Measurements from ENCODE around the gene ZNF474.
A peak's percentile ranks its signal among the peaks of the same experiment; 100 is the strongest.

ZNF474 gene

DNA sequence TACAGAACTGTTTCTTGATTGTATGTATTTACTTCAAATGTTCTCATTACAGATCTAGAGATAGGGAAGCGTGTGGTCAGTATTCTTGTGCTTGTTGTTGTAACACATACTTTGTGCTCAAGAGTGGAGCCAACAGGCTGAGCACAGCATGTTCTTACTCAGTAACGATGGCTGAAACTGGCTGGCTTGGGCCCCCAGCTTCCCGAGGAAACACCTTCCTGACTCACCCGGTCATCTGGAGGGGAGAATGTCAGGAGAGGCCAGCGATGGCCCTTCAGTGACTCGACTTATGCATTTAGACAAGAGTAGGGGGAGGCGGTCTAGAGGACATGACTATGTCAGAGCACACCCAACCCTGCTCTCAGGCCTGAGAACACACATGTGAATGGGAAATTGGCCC, 25.6 kb downstream of the ZNF474 start:
- no peak for DNase-seq

DNA sequence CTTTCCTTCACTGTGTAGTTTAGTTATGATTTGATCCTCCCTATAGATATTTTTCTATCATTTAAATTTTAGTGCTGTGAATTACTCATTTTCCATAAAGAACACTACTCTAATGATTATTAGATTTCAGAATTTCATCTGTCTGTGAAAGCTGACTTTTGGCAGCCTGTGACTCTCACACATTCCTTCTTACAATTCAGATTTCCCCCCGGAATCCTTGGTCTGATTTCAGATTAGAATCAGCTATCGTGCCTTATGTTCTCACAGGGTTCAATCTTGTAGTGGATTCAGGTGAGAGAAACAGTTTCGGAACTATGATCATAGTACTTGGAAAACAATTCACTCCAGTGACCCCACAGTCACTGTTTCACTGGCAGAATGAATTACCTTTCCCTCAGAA, 26.2 kb downstream of the ZNF474 start:
- no peak for DNase-seq

DNA sequence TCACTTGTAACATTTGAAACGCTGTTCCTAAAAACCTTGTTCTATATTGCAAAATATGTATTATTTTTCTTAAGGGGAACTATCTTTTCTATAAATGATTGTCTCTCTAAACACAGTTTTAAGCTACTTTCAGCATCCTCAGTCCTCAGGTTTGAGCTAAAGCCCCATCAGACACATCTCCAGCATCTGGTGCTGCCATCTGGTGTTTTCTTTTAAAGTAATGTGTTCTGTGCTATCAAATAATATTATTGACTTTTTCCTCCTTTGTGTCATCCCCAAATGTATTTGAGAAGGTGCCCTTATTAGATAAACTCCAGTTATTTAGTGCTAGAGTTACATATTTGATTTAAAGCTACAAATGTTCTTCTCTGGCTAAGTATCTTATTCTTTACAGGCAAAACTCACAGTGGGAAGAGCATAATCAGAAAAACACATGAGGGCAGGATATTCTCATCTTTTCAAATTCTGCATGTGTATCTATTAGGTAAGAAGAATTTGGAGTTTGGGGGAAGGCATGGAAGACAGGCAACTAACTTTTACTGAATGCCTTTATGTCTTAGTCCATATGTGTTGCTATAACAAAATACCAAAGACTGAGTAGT, 27.5 kb downstream of the ZNF474 start:
- peak in 1 of 2 experiments; percentile 25 for DNase-seq

DNA sequence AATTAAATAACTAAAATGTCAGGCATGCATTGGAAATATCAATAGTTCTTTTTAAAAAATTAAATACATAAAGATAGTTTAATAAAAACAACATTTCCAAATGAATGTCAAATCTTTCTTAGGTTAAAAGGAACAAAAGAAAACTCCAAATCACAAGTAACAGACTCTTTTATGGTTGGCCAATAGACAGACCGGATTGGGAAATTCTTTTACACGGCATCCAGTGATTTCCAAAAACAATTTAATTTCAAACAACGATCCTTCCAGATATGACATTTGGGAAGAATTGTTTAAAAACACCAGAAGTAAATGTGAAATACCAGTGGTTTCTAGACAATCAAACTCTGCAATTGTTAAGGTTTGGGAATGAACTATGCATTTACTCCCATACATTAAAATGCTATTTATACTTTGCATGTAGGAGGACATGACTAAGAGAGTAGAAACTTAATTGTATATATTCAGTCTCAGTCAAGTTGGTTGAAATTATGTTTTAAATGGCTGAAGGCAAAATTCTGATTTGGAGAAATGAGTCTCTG, 32.8 kb downstream of the ZNF474 start:
- no peak for DNase-seq

DNA sequence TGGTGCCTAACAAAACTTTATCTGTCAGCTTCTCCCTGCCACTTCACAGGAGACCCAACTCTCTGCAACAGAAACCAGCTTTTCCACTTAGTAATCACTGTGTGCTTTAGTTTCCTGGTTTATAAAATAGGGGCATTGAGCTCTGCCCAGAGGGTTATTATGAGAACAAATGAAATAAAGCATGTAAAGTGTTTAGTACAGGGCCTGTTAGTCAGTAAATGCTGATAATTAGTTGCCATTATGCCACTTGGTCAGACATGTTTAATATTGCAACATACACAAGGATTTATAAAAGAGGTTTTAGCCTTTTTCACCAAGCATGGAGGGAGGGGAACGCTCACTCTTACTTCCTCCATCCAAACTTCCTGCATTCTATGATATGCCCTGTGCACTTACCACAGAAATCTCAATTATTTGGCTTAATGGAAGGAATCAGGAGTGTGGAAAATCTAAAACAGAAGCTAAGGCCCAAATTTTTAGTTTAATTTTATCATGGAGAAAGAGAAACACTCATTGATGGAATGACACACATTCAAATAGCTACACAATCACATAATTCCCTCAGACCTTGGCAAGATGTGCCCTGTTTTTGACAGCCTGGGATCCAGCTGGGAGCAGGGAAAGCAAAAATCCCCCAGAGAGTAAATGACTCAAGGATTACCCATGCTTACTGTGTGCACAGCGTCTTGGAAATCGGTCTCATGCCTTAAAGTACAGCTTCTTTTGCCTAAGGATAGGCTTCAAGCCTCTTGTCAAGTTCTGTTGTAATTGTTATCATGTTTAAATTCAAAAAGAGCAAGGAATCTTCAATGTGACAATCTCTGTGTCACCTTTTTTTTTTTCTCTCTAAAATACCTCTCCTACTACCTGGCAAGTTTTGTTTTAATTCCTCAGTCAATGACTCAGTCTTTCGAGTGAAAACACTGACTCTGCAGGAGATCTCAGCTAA, 34.0 kb downstream of the ZNF474 start:
- no peak for DNase-seq

DNA sequence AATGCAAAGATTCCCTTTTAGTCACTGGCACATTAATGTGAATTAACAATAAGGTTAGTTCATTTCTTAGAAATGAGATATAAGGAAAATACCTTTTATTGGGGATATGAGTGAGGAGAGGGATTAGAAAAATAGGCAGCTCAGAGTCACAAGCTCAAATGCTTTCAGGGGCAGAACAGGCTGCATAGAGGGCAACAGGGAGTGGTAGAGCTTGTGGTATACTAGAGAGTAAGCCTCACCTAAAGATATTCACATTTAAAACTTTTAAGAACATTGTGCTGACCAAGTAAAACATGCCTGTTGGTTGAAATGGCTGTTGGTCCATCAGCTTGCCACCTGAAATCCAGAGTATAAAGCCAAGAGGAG, 34.7 kb downstream of the ZNF474 start:
- no peak for DNase-seq

DNA sequence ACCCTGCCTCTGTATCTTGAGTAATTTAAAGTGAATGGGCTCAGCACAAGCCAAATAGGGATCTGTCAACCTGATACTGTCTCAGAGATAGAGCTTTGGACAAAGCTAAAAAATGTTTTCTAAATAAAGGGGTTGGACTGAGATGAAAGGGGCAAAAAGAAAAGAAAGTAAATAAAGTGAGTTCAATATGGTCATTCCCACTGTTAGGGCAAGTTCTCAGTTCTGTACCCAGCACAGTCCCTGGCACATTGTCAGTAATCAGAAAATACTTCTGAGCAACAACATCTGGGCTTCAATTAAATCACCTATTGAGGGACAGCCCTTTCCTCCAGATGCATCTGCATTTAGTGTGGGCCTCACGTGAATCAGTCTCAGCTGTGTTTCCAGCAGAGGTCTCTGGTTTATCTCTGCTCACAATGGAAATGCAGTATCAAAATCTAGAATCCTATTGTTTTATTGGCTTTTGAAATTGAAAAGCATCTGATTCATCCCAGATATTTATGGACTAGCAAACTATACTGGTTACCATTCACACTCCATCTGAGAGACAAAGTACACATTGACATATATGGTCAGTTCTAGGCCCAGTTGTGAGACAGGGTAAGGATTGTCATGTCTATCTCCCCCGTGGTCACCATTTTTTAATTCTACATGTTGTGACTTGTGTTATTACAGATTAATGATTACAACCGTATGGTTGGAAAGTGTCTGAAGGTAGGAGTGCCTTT, 35.6 kb downstream of the ZNF474 start:
- no peak for DNase-seq

DNA sequence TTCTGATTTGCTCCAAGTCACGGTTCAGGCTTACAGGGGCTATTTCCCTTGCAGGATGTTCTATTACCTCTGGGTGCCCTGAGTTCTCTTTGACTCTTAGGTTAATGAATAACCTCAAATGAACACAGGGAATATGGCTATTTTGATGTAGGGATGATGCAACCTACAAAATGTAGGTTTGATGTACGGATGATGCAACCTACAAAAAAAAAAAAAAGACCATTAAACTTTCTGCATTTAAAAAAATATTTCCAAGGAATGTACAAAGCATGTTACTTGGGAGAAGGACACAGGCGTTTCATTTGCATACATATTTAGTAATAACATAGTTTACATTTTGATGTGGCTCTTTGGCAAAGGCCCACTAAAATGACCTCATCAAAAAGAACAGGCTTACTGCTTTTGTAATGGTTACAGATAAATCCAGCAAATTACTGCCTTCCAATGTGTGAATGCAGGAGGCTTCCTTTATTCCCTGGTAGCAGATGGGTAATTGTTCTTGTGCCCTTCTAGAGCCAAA, 36.3 kb downstream of the ZNF474 start:
- no peak for DNase-seq

DNA sequence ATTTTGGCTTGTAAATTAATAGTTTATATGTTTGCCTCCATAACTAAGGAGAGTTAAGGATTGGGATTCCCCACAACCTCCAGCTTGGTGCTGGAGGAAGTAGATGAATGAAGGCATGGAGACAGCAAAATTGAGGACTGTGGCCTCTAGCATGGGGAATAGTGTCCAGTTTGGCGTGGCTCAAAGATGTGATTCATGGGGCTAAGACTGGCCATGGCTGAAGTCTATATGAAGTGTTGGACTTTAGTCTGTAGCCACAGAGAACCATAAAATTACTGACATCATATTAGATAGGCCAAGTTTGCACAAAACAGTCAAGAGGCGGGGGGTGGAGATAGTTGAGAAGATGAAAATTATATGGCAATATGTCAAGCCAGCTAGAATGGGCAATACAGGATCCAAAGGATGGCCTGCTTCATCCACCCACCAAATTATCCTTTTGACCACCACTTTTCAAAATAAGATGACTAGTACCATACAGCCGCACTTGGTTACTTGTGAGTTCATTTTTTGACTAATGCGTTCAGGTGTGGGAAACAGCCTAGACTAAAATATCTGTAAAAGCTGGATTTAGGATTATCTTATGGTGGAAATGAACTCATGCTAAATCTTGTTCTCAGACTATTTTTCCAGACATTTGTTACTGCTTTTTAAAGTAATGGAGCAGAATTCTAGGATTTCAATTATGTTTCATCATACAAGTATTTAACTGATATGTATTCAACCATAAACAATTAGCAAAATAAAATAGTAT, 40.2 kb downstream of the ZNF474 start:
- no peak for DNase-seq

DNA sequence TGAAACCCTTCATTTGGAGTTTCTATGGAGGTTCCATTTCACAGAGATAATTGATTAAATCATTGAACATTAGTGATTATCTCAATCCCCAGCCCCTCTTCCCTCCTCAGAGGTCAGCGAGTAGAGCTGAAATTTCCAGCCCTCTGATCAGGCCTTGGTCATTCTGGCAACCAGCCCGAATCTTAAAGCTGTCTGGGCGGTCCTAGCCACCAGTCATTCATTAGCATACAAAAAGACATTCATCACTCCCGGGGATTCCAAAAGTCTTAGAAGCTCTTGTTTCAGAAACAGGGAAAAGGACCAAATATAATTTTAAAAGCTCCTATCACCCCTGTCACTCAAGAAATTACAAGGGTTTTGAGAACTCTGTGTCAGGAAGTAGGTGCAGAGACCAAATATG, 41.3 kb downstream of the ZNF474 start:
- DNase-seq = no peak

DNA sequence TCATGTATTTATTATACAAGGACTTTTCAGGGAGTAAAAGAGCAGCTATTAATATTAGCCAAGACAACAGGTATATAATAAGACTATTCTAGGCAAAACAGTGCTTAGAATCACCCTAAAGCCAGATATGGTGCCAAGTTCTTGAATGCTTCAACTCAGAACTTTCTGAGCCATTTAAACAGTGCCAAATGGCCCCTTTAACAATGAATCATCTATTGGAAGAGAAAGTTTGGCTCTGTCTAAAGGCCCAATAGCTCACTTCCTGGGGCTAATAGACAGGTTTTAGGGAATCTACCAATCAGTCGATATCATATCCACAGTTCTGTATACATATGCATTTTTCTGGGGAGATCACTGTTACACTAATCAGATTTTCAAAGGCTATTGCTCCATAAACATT, 42.9 kb downstream of the ZNF474 start:
- DNase-seq = no peak

DNA sequence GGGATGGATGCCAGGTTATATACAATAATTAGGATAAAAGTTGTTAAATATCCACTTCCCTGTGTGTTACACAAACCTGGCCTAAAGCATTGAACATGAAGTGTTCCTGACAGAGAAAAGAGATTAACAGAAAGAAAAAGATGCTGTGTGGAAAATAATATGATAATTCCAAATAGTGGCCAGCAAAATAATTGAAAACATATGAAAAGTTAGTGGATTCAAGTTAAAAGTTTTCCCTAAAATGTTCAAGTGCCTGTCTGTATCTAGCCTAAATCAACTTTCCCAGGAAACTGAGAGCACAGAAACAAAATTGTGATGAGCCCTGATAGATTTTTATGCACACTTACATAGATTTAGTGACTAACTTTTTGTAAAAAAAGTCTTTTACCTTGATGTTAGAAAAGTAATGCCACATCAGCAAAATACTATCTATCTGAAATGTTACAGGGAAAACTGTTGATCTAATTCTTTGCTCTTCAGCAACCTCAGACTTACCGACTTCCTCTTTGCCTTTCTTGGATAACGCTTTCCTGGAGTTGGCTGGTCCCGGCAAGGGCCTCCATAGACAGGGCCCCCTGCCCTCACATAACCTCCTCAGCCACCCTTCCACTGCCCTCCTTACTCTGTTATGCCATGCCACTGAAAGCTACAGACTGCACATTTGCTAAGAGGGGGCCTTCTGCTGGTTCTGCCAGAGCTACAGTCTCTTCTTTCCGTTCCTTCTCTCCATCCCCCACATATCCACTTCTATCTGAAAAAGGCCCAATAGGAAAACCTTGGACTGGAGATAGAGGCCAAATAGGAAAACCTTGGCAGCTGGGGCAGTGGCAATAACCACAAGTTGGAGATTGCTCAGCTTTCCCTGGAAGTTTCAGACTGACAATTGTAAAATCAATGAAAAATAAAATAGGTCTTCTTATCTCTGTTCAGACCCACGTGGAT, 44.4 kb downstream of the ZNF474 start:
- no peak for DNase-seq

DNA sequence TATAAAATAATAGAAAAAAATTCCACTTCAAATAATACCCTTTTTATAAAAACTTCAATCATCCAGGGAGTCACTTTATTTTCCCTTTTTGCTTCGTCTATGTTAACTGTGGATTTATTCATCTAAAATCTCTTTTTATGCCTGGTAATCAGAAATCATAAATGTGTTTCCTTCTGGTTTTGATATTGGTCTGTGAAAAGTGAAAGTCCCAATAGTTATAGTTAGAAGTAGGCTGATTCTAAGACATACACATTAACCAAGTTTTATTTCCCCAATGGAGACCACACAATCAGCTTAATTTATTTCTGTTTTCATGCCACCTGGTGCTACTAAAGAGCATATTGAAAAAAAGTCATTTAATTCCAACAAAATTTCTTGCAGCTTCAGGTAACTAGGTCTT, 45.7 kb downstream of the ZNF474 start:
- no peak for DNase-seq

DNA sequence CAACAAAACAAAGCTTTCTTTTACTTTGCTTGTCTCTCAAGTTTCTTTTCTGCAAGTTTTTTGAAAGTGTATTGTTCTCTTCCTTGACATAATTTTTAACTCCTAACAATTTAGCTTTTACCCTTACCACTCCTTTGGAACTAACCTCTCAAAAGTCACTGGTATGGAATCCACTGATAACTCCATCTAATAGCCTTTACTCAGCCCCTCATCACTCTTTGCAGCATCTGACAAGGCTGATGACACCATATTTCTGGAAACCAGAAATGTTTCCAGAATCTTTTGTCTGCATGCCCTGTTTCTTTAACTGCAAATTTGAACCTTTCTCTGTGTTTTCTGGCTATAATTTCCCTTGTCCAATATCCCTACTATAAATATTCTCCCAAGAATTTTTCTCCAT, 46.5 kb downstream of the ZNF474 start:
- no peak for DNase-seq

DNA sequence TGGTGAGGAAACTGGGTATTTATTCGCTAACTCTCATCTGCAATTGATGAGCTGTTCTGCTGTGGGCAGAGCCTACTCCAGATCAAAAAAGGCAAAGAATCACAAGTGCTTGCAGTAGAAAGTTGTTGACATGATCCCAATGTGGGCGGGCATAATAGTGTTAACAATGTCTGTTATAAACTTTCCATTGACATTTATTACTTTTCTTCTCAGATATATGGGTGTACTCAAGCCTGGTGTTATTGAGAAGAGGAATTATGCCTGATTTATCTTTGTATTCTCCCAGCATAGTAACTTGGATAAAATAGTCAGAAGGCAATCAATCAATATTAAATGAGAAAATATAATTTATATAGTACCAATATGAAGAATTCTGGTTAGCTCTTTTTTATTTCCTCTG, 47.8 kb downstream of the ZNF474 start:
- DNase-seq = no peak

DNA sequence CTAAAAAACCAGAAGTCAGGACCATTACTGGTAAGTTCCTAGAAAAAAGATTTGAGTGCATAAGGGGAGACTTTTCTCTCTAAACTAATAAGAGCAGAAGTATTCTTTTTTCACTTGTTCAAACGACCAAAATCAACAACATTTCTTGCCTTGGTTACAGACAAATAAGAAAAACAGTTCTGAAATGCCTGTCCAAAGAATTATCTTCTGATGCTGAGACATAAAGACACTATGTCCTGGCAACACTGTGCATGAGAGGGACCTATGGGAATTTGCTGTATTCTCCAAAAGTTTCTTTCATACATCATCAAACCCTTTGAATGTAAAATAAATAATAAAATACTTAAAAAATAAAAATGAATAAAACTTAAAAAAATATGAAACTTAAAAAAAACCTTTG, 50.4 kb downstream of the ZNF474 start:
- no peak for DNase-seq

DNA sequence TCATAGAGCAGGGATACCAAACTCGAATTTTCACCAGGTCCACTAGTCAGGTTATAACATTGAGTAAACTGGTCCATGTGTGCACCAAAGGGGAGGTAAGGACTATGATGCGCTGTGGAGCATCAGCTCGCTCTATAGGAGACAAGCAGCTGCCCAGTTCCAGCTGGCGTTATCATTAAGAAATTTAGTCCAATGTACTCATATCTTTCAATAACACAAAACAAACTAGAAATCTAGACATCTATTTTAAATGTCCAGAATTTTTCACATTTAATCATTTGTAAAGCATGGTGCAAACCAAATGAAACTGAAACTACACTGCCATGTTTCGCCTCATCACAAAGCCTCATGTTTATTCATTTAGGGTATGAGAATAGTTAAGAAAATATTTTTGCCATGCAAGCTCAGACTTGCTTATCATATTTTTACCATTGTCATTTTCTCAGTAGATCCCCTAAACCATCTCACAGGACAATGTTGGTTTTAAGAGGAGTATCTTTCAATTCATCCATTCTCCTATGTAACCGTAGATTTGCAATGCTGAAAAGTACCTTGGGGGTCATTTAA, 50.9 kb downstream of the ZNF474 start:
- DNase-seq = no peak

DNA sequence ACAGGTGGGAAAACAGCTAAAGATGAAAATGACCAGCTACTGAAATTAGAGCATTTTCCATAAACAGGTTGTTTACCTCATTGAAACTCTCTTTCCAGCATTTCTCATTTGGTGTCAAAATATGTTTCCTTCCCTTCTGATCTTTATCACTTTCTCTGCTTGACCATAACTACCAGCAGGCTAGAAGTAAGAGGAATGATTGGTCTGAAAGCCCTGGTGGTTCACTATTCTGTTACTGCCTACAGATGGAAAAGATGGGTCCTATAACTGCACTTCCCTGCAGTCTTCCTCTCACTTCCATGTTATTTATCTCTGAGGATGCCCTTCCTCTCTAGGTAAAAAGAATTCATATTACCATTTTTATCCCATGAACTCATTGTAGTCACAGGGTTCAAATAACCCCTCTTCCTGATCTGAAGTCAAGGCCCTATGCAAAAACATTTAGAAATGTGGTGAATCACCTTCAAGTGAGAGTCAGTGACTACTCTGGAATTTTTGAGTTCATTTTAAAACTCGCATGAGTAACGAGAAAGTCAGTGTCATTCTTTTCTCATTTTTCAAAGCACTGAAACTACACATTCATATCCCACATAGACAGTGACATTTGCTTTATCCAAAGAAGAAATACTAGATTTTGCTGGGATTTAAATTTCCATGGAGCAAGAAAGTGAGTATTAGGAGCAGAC, 51.7 kb downstream of the ZNF474 start:
- no peak for DNase-seq

DNA sequence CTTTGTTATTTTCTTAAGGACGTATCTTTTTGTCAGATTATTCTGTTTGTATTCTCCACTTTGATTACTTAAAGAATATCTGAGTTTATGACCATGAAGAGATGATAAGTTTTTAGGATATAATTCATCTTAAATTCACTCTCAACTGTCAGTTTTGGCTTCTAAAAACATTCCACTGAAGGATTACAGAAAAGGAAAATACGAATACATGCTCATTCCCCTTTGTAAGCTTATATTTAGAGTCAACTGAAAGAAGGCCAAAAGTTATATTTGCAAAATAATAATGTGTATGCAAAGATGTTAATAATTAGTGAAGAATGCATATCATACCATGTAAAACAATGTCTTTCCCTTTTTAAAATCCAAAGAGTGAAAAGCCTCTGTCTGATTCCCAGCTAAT, 52.5 kb downstream of the ZNF474 start:
- no peak for DNase-seq

DNA sequence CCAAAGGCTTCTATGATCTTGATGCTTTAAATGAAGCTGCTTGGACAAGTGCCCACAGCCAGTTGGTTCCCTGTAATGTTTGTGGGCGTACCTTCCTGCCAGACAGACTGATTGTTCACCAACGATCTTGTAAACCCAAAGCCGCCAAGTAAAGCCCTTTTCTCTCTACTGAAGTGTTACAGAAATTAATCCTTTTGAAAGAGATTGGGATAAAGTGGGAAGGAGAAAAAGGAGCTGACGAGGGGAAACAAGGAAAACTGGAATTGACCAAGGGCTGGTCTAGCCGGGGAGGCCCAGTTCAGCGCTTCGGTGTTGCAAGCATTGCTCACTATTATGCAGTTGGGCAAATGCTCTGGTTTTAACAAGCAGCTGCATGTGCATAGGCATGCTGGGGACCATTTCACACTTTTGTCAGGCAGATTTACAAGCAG, 53.2 kb downstream of the ZNF474 start:
- DNase-seq = no peak

Data from NCI-H526 (cell line).